Panc1 (cell line): ENCODE measurements around the gene NCK1. TPM values are rescaled to one million over a fixed set of nuclear protein-coding genes. Genes with fewer than 3 reads are reported as not detected.

Experiments used
- ATAC-seq: fragments of 200-7000 bp; cut with Tn5 transposase; 2 replicates; pipeline ENCODE4 v1.9.1; 2020; ENCODE audit warnings: mild to moderate bottlenecking, moderate library complexity
- BruUV-seq: library from RNA; stranded (reverse); fragments of 400-500 nt; replicated peaks from 2 replicates; lab custom pipeline; 2021; lab: Mats Ljungman, UMichigan
- CTCF ChIA-PET: fragments of 300-600 bp; sonication (Branson Sonifier 250); formaldehyde crosslinking; loops from one replicate; lab custom pipeline; 2022; ENCODE audit warnings: antibody characterized with exemption; lab: Charles Lee
- POLR2A ChIA-PET: fragments of 300-600 bp; sonication (Branson Sonifier 250); formaldehyde crosslinking; loops from one replicate; lab custom pipeline; 2022; ENCODE audit warnings: antibody characterized with exemption; lab: Charles Lee
- DNase-seq: peaks from one replicate; pipeline ENCODE4 v3.0.0-alpha.2; 2010; ENCODE audit warnings: low read depth, low spot score
- H3K27ac ChIP-seq: 2 replicates; pipeline ENCODE4 v1.5.1; 2011; ENCODE audit warnings: mild to moderate bottlenecking, low read length, inconsistent platforms
- H3K27me3 ChIP-seq: fragments of 200-500 bp; sonication (Bioruptor generic); 2 replicates; pipeline ENCODE4 v1.6.0; 2014; ENCODE audit warnings: low read length, inconsistent platforms; ENCODE audit not compliant: control insufficient read depth, insufficient read depth
- H3K36me3 ChIP-seq: fragments of 200-500 bp; sonication (Bioruptor generic); 2 replicates; pipeline ENCODE4 v1.5.1; 2014; ENCODE audit warnings: inconsistent platforms, mild to moderate bottlenecking, low read length, moderate library complexity; ENCODE audit not compliant: control insufficient read depth, insufficient read depth
- H3K4me1 ChIP-seq: 2 replicates; pipeline ENCODE4 v1.5.1; 2011; ENCODE audit warnings: inconsistent platforms, mild to moderate bottlenecking, low read length, moderate library complexity; ENCODE audit not compliant: control insufficient read depth, insufficient read depth
- H3K4me3 ChIP-seq, 2 experiments: 2 replicates each; pipeline ENCODE4 v1.5.1; 2011 to 2012; ENCODE audit warnings: low read depth in 2 of 2, low read length in 2 of 2, mild to moderate bottlenecking in 2 of 2, inconsistent platforms in 1 of 2, moderate library complexity in 1 of 2
- H3K9me3 ChIP-seq: fragments of 200-500 bp; sonication (Bioruptor generic); 2 replicates; pipeline ENCODE4 v1.5.1; 2014; ENCODE audit warnings: low read depth, mild to moderate bottlenecking, inconsistent platforms, low read length, moderate library complexity; ENCODE audit not compliant: control insufficient read depth, insufficient read depth
- POLR2AphosphoS5 ChIP-seq: IDR thresholded peaks from 2 replicates; pipeline ENCODE4 v1.6.1; 2012; ENCODE audit warnings: mild to moderate bottlenecking, low read depth, low read length, moderate library complexity
- REST ChIP-seq, 2 experiments: IDR thresholded peaks; 2 replicates each; pipeline ENCODE4 v1.6.1; 2011 to 2012; ENCODE audit warnings: low read depth in 2 of 2, control low read depth in 1 of 2, low read length in 1 of 2, mild to moderate bottlenecking in 1 of 2, moderate library complexity in 1 of 2; ENCODE audit not compliant: insufficient read depth in 1 of 2
- SIN3A ChIP-seq: IDR thresholded peaks from 2 replicates; pipeline ENCODE4 v1.6.1; 2012; ENCODE audit warnings: low read depth, mild to moderate bottlenecking, low read length, moderate library complexity, borderline replicate concordance; ENCODE audit not compliant: insufficient read depth
- TCF7L2 ChIP-seq: IDR thresholded peaks from 2 replicates; pipeline ENCODE4 v1.6.1; 2011; ENCODE audit warnings: mild to moderate bottlenecking, low read depth, low read length, inconsistent platforms
- in situ Hi-C: cut with HindIII; loops from 2 replicates; pipeline ENCODE4 v1.10.0; 2016; ENCODE audit warnings: low sequenced_read_pairs, low pct_unique_long_range_greater_than_20kb
- intact Hi-C: fragments of 100-400 bp; cut with micrococcal nuclease; formaldehyde crosslinking; loops from one replicate; pipeline ENCODE4 v1.10.0; 2022; ENCODE audit not compliant: unreplicated experiment
- total RNA-seq: library from RNA; stranded (reverse); gene quantifications from one replicate; pipeline ENCODE4 v1.2.1, GENCODE V29; 2021; ENCODE audit not compliant: unreplicated experiment
- TF ChIP-seq, protein P1 (sequence below): fragments of 450-650 bp; IDR thresholded peaks from 2 replicates; pipeline ENCODE4 v1.5.1; 2017; ENCODE audit warnings: mild to moderate bottlenecking

Gene NCK1
- total RNA-seq, 1 experiment from 2014 or later = 43.5 TPM

DNA sequence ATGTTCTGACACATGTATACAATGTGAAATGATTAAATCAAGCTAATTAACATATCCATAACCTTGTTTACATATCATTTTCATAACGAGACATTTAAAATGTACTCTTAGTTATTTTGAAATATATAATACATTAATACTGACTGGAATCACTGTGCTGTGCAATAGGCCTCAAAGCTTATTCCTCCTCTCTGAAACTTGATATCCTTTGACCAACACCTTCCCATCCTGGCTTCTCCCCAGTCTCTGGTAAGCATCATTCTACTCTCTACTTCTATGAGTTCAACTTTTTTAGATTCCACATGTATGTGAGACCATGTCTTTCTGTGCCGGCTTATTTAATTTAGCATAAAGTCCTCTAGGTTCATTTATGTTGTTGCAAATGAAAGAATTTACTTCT, 48.7 kb downstream of the NCK1 start:
- Histone ChIP-seq H3K27me3 (no peaks in the 10 kb centered on the region), H3K4me1 (no peaks in the 10 kb centered on the region), H3K9me3 (peaks cover 9% of the 10 kb centered on the region; the same call in 1 of the 2 replicates), H3K27ac (no peak overlapping the region), H3K4me3 (no peak overlapping the region), H3K36me3 (no peaks in the 10 kb centered on the region)
- BruUV-seq = no TSS peak
- intact Hi-C loops = no loop called here
- TF ChIP-seq REST (IDR thresholded peaks at IDR 0.05; ENCODE audit: insufficient read depth in 1 of 2, low read depth in 2 of 2, low read length in 1 of 2) (no peak), POLR2AphosphoS5 (no peak), TCF7L2 (no peak), SIN3A (no peak)
- TF ChIP-seq, protein P1, sequence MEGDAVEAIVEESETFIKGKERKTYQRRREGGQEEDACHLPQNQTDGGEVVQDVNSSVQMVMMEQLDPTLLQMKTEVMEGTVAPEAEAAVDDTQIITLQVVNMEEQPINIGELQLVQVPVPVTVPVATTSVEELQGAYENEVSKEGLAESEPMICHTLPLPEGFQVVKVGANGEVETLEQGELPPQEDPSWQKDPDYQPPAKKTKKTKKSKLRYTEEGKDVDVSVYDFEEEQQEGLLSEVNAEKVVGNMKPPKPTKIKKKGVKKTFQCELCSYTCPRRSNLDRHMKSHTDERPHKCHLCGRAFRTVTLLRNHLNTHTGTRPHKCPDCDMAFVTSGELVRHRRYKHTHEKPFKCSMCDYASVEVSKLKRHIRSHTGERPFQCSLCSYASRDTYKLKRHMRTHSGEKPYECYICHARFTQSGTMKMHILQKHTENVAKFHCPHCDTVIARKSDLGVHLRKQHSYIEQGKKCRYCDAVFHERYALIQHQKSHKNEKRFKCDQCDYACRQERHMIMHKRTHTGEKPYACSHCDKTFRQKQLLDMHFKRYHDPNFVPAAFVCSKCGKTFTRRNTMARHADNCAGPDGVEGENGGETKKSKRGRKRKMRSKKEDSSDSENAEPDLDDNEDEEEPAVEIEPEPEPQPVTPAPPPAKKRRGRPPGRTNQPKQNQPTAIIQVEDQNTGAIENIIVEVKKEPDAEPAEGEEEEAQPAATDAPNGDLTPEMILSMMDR = no peak
- no peak for ATAC-seq
- ChIA-PET POLR2A (no interaction called here), CTCF (no interaction called here)
- in situ Hi-C loops = no loop called here
- DNase-seq = no peak

GRCh38 chr3:136913168-136913567, 51.2 kb downstream of the NCK1 start:
- H3K27ac ChIP-seq = no peak overlapping the region
- H3K9me3 ChIP-seq = peaks cover 9% of the 10 kb centered on the region; the same call in 1 of the 2 replicates
- no peak overlapping the region for H3K4me3 ChIP-seq
- no peaks in the 10 kb centered on the region for H3K4me1 ChIP-seq
- H3K27me3 ChIP-seq = no peaks in the 10 kb centered on the region
- TF ChIP-seq TCF7L2 (no peak), SIN3A (no peak), REST (IDR thresholded peaks at IDR 0.05; ENCODE audit: insufficient read depth in 1 of 2, low read depth in 2 of 2, low read length in 1 of 2) (no peak), POLR2AphosphoS5 (no peak)
- TF ChIP-seq, protein P1 = no peak
- intact Hi-C loops (no loop called here), in situ Hi-C loops (no loop called here)
- DNase-seq (no peak), ATAC-seq (no peak)
- CTCF ChIA-PET = no interaction called here
- H3K36me3 ChIP-seq = no peaks in the 10 kb centered on the region
- POLR2A ChIA-PET = no interaction called here
- no TSS peak for BruUV-seq
